Activated T-helper 2 cell treated with anti-CD3 and anti-CD28 coated beads, Interferon-gamma antibody, Interleukin-2, Interleukin-4, amounts not matched to agents 10 μg/mL and 5 μg/mL and 100 μg/mL, durations not matched to agents 14 hours and 24 hours and 36 hours (primary cell): ENCODE data around the gene DDX20. TPM values are rescaled to one million over a fixed set of nuclear protein-coding genes. Genes with fewer than 3 reads are reported as not detected.
A peak's percentile ranks its signal among the peaks of the same experiment; 100 is the strongest.

Experiments
- DNase-seq: peaks from one replicate; pipeline ENCODE4 v3.0.0; 2021; ENCODE audit warnings: low spot score
- H3K27ac Mint-ChIP-seq: one replicate; pipeline ENCODE4 v1.8.0; 2021; ENCODE audit warnings: mixed read lengths
- H3K27me3 Mint-ChIP-seq: one replicate; pipeline ENCODE4 v1.8.0; 2021; ENCODE audit warnings: low read depth, mixed read lengths
- H3K36me3 Mint-ChIP-seq: one replicate; pipeline ENCODE4 v1.8.0; 2021; ENCODE audit warnings: low read depth, mixed read lengths
- H3K4me1 Mint-ChIP-seq: one replicate; pipeline ENCODE4 v1.8.0; 2021; ENCODE audit warnings: low read depth, mixed read lengths
- H3K4me3 Mint-ChIP-seq: one replicate; pipeline ENCODE4 v1.8.0; 2021; ENCODE audit warnings: low read depth, mild to moderate bottlenecking, moderate library complexity, mixed read lengths
- H3K9me3 Mint-ChIP-seq: one replicate; pipeline ENCODE4 v1.8.0; 2021; ENCODE audit warnings: mixed read lengths
- intact Hi-C: fragments of 100-400 bp; cut with micrococcal nuclease; formaldehyde crosslinking; loops from one replicate; pipeline ENCODE4 v1.15.1; 2023
- total RNA-seq: library from RNA; stranded (reverse); gene quantifications from 2 replicates; pipeline ENCODE4 v1.2.3, GENCODE V29; 2022

Gene DDX20
- total RNA-seq, 1 donor from 2014 or later: 18.6 TPM

GRCh38 chr1:111723871-111724270 is 31.8 kb upstream of the DDX20 start:
- Mint-ChIP-seq H3K4me3 (no peak overlapping the region), H3K27ac (no peak overlapping the region), H3K9me3 (no peaks in the 10 kb centered on the region), H3K4me1 (no peaks in the 10 kb centered on the region), H3K36me3 (no peaks in the 10 kb centered on the region), H3K27me3 (no peaks in the 10 kb centered on the region)
- no peak for DNase-seq
- intact Hi-C loops: no loop called here

- intact Hi-C loops: no loop called here
- Mint-ChIP-seq H3K9me3 (no peaks in the 10 kb centered on the region), H3K27ac (no peak overlapping the region), H3K4me1 (no peaks in the 10 kb centered on the region), H3K36me3 (no peaks in the 10 kb centered on the region), H3K4me3 (no peak overlapping the region), H3K27me3 (no peaks in the 10 kb centered on the region)
- DNase-seq: no peak
These were observed 30.5 kb upstream of the DDX20 start for GRCh38 chr1:111725192-111725591.

- intact Hi-C loops: no loop called here
- H3K27ac Mint-ChIP-seq: no peak overlapping the region
These were observed 28.6 kb upstream of the DDX20 start for GRCh38 chr1:111727056-111727455.

GRCh38 chr1:111729271-111729921 is 26.3 kb upstream of the DDX20 start:
- intact Hi-C loops: no loop called here
- H3K4me1 Mint-ChIP-seq: peaks cover 8% of the 10 kb centered on the region
- H3K4me3 Mint-ChIP-seq: no peak overlapping the region
- no peak overlapping the region for H3K27ac Mint-ChIP-seq
- DNase-seq: no peak
- no peaks in the 10 kb centered on the region for H3K27me3 Mint-ChIP-seq
- H3K36me3 Mint-ChIP-seq: no peaks in the 10 kb centered on the region
- H3K9me3 Mint-ChIP-seq: no peaks in the 10 kb centered on the region

More at GRCh38 chr1:111727056-111727455, 28.6 kb upstream of the DDX20 start:
- Mint-ChIP-seq H3K27me3 (no peaks in the 10 kb centered on the region), H3K4me1 (no peaks in the 10 kb centered on the region), H3K4me3 (no peak overlapping the region), H3K9me3 (no peaks in the 10 kb centered on the region), H3K36me3 (no peaks in the 10 kb centered on the region)
- no peak for DNase-seq

- H3K4me1 Mint-ChIP-seq: peaks cover 8% of the 10 kb centered on the region
- intact Hi-C loops: loop anchor here (1.0 kb wide), 1 partner anchor 10 kb away; no protein-coding TSS in a partner anchor
- H3K4me3 Mint-ChIP-seq: no peak overlapping the region
- H3K27ac Mint-ChIP-seq: no peak overlapping the region
- H3K9me3 Mint-ChIP-seq: no peaks in the 10 kb centered on the region
- DNase-seq: no peak
- H3K27me3 Mint-ChIP-seq: no peaks in the 10 kb centered on the region
- H3K36me3 Mint-ChIP-seq: no peaks in the 10 kb centered on the region
These were observed 25.6 kb upstream of the DDX20 start for GRCh38 chr1:111729946-111730681.

- no peaks in the 10 kb centered on the region for H3K36me3 Mint-ChIP-seq
- peaks cover 8% of the 10 kb centered on the region for H3K4me1 Mint-ChIP-seq
- H3K27ac Mint-ChIP-seq: no peak overlapping the region
- intact Hi-C loops: loop anchor here (1.0 kb wide), 1 partner anchor 10 kb away; no protein-coding TSS in a partner anchor
- no peak for DNase-seq
- no peaks in the 10 kb centered on the region for H3K27me3 Mint-ChIP-seq
- no peak overlapping the region for H3K4me3 Mint-ChIP-seq
- no peaks in the 10 kb centered on the region for H3K9me3 Mint-ChIP-seq
These were observed 25.0 kb upstream of the DDX20 start for GRCh38 chr1:111730706-111731105.

- Mint-ChIP-seq H3K4me3 (no peak overlapping the region), H3K27ac (no peak overlapping the region), H3K9me3 (no peaks in the 10 kb centered on the region), H3K4me1 (peaks cover 8% of the 10 kb centered on the region), H3K27me3 (no peaks in the 10 kb centered on the region), H3K36me3 (no peaks in the 10 kb centered on the region)
- no peak for DNase-seq
- intact Hi-C loops: no loop called here
These were observed 23.7 kb upstream of the DDX20 start for GRCh38 chr1:111731956-111732355.

- intact Hi-C loops: no loop called here
- no peak for DNase-seq
- no peaks in the 10 kb centered on the region for H3K9me3 Mint-ChIP-seq
- H3K36me3 Mint-ChIP-seq: no peaks in the 10 kb centered on the region
- H3K4me1 Mint-ChIP-seq: peaks cover 12% of the 10 kb centered on the region
- H3K27me3 Mint-ChIP-seq: peaks cover 5% of the 10 kb centered on the region
- no peak overlapping the region for H3K27ac Mint-ChIP-seq
- H3K4me3 Mint-ChIP-seq: no peak overlapping the region
These were observed 23.0 kb upstream of the DDX20 start for GRCh38 chr1:111732718-111733117.

GRCh38 chr1:111733183-111733991 is 22.3 kb upstream of the DDX20 start:
- no peaks in the 10 kb centered on the region for H3K36me3 Mint-ChIP-seq
- peaks cover 15% of the 10 kb centered on the region for H3K4me1 Mint-ChIP-seq
- no peak for DNase-seq
- H3K9me3 Mint-ChIP-seq: no peaks in the 10 kb centered on the region
- intact Hi-C loops: no loop called here
- H3K27me3 Mint-ChIP-seq: peaks cover 8% of the 10 kb centered on the region
- peak overlapping the region; percentile 38 for H3K27ac Mint-ChIP-seq
- H3K4me3 Mint-ChIP-seq: no peak overlapping the region

GRCh38 chr1:111733992-111734341 is 21.7 kb upstream of the DDX20 start:
- intact Hi-C loops: no loop called here
- Mint-ChIP-seq H3K36me3 (no peaks in the 10 kb centered on the region), H3K27me3 (peaks cover 8% of the 10 kb centered on the region), H3K9me3 (no peaks in the 10 kb centered on the region), H3K27ac (no peak overlapping the region), H3K4me1 (peaks cover 17% of the 10 kb centered on the region), H3K4me3 (no peak overlapping the region)
- no peak for DNase-seq

- Mint-ChIP-seq H3K36me3 (no peaks in the 10 kb centered on the region), H3K27me3 (peaks cover 8% of the 10 kb centered on the region), H3K27ac (no peak overlapping the region), H3K4me3 (no peak overlapping the region), H3K9me3 (no peaks in the 10 kb centered on the region), H3K4me1 (peaks cover 17% of the 10 kb centered on the region)
- DNase-seq: no peak
- intact Hi-C loops: no loop called here
These were observed 21.3 kb upstream of the DDX20 start for GRCh38 chr1:111734426-111734825.

- intact Hi-C loops: loop anchor here (5.0 kb wide), 1 partner anchor 108 kb away; no protein-coding TSS in a partner anchor
- Mint-ChIP-seq H3K4me1 (peaks cover 20% of the 10 kb centered on the region), H3K27ac (no peak overlapping the region)
These were observed 20.8 kb upstream of the DDX20 start for GRCh38 chr1:111734856-111735255.

GRCh38 chr1:111735321-111735720 is 20.4 kb upstream of the DDX20 start:
- H3K4me1 Mint-ChIP-seq: peaks cover 22% of the 10 kb centered on the region
- no peaks in the 10 kb centered on the region for H3K9me3 Mint-ChIP-seq
- no peak overlapping the region for H3K4me3 Mint-ChIP-seq
- intact Hi-C loops: loop anchor here (5.0 kb wide), 1 partner anchor 108 kb away; no protein-coding TSS in a partner anchor
- H3K27me3 Mint-ChIP-seq: peaks cover 13% of the 10 kb centered on the region
- DNase-seq: no peak
- H3K27ac Mint-ChIP-seq: no peak overlapping the region
- no peaks in the 10 kb centered on the region for H3K36me3 Mint-ChIP-seq

More at GRCh38 chr1:111734856-111735255, 20.8 kb upstream of the DDX20 start:
- no peak for DNase-seq
- Mint-ChIP-seq H3K27me3 (peaks cover 10% of the 10 kb centered on the region), H3K36me3 (no peaks in the 10 kb centered on the region), H3K4me3 (no peak overlapping the region), H3K9me3 (no peaks in the 10 kb centered on the region)
